HG02798 (cell line): Measurements from ENCODE around the gene CMKLR1.

Source experiments
- ATAC-seq: cut with Tn5 transposase; IDR thresholded peaks from one replicate; pipeline ENCODE4 v1.9.1; 2021; ENCODE audit warnings: mild to moderate bottlenecking; ENCODE audit not compliant: unreplicated experiment, poor library complexity

Gene CMKLR1

DNA sequence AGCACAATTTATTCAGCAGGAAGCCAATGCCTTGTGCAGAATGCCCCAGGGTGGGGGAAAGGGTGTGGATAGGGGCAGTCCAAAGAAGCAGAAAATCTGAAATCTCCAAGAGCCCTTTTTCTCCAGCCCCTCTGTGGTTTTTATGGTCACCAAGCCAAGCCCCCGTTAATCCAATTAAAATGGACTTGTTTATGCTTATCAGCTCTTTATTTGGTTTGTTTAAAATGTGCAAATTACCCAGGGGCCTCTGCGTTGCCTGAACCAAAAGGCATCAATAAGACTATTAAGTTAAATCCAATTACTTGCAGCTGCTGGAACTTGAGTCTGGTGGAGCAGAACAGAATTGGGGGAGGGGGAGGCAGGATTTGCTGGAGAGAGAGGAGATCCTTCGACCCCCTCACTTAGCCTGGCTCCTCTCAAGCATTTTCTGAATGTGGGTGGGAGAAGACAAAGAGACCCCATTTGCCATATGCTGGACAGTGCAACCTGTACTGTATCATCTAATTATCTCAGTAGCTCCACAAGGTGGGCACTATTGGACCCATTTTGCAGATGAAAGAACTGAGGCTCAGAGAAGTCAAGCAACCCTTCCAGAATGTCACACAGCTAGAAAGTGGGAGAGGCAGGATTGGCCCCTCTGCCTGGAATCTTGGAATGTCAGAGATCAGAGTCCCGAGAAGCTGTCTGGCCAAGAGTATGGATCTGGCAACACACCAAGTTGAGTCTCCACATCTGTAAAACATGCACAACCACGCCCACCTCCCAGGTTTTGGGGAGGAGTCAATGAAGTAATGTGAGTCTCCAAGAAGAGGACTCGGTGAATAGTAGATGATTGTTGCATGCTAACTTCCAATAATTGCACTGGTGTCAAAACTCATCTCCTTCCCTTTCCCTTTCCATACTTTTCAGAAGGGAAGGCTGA lies 66.9 kb downstream of the CMKLR1 start:
- no peak for ATAC-seq

DNA sequence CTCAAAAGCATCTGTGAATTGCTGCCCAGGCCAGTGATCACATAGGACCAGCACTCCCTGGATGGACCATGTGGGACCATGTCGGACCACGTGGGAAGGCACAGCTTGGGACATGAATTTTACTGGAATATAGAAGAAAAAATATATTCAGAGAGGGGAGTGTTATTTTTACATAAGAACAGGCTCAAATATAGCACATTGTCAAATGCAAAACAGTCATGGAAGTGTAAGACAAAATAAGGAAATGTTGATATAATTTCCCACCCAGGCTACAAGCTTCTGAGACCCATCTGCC lies 68.3 kb downstream of the CMKLR1 start:
- no peak for ATAC-seq

DNA sequence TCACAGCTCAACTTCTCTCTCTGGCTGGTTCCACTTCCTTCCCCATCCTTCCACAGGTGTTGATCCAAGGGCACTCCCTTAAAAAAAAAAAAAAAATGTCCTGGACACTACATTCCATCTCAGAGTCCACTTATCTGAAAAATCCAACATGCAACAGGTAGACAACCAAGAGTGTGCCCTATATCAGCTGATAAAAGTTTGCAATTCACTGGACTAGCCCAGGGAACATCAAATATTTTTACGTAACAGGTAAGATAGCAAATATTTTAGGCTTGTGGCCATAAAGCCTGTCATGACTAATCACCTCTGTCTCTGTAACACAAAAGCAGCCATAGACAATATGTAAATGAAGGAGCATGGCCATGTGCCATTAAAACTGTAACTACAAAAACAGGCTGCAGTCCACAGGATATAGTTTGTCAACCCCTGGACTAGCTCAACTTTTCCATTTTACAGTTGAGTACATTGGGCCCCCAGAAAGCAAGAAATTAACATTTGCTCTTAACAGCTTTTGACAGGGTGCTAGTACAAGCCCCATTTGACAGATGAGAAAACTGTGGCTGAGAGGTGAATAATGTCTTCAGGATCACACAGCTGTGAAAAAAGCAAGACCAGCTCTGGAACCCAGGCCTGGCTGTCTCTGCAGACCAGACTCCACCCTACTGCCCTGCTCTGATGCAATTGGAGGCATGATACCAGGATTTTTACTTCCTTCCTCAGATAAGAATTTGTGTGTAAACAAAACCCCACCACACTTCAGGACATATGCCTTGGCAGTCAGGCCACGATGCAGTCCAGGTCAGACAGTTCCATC lies 68.9 kb downstream of the CMKLR1 start:
- no peak for ATAC-seq

DNA sequence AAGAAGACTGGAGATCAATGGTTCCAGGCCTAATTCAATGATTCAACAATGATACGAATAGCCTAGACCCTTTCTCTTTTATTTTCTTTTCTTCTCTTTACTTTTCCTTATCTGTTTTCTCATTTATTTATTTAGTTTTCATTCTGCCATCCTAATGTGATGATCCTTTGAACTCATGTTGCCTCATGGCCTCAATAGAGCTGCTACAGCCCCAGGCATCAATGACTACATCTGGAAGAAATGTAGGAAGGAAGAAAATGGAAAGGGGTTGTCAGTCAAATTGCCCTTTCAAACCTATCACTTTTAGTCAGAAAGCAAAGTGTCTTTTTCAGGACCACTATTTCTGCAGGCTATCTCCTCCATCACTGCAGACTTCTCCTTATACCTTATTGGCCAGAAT lies 69.9 kb downstream of the CMKLR1 start:
- no peak for ATAC-seq

DNA sequence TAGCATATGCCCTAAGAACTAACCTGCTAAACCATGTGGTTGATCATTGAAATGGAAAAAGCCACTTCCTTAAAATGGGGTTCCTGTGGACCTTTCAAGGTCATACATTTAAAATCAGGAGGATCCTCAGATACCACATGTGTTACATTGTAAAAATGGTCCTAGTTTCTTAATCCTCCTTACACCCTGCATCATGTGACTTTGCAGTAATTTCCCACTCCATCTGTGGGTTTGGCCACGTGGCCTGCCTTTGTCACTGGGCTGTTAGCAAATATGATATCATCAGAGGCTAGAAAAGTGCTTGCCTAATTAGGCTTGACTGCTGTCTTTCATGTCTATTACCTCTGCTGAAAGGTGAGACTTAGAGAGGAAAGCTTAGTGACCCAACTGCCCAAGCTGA lies 70.7 kb downstream of the CMKLR1 start:
- no peak for ATAC-seq

DNA sequence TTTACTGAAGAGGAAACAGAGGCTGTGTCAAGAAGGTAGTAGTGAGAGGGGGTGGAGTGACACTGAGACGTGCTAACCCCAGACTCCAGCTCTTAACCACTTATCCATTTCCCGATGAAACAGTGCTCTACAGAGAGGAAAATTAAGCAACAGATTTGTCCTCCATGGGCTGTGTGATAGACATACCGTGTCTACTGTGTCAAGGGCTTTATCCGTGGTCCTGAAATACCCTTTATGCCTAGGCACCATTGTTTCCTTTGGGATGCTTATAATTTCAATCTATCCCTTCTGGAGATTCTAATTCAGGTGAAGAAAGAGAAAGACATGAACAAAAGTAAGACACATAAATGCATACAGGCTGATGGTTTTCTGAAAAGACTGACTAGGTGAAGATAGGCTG lies 71.7 kb downstream of the CMKLR1 start:
- ATAC-seq, result no peak

DNA sequence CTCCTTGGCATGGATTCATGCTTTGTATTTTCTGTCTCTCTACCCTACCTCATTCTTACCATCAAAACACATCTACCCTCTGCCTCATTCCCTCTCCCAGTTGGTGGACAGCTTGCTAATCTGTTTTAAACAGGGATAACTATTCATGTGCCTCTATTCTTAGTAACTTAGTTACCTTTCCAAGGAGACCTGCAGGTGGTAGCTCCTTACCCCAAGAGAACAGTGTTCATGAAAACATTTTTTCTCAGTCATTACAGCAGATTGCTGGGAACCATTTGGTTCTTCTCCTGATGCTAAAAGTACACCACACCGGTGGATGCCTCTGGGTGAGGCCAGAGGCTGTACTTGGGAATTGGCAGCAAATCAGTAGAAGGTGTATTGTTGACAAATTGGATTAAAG lies 73.0 kb downstream of the CMKLR1 start:
- no peak for ATAC-seq

DNA sequence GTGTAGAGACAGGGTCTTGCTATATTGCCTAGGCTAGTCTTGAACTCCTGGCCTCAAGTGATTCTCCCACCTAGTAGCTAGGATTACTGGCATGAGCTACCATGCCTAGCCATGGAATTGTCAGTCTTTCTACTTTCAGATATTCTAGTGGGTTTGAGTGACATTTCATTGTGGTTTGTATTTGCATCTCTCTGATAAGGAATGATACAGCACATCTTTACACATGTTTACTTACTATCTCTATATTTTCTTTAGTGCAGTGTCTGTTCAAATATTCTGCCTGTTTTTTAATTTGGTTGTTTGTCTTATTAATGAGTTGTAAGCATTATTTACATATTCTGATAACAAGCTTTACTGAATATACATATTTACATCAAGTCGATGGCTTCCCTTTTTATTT lies 73.6 kb downstream of the CMKLR1 start:
- ATAC-seq, result no peak

DNA sequence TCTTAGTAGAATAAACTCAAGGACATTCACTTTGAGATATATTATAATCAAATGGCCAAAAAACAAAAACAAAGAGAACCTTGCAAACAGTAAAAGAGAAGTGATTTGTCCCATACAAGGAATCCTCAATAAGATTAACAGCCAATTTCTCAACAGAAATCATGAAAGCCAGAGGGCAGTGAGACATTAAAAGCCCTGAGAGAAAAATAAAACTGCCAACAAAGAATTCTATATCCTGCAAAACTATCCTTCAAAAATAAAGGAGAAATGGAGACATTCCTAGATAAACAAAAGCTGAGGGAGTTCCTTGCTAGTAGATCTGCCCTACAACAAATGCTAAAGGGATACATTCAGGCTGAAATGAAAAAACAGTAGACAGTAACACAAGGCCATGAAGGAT lies 78.1 kb downstream of the CMKLR1 start:
- no peak for ATAC-seq

DNA sequence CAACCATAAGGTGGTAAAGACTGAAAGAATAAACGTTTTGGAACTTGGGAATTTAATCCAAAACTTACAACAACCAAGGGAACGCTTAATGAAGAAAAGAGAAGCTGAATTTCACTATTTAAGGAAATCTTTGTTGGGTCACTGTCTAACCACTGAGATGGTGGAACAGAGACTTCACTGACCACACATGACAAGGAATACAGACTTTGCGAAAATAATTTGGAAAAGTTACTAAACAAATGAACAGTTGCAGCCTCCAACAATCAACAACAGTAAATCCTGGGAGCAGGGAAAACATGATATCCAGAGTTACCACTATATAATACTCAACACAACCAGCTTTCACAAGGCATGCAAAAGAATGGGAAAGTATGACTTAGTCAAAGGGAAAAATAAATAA lies 79.1 kb downstream of the CMKLR1 start:
- ATAC-seq, result no peak

DNA sequence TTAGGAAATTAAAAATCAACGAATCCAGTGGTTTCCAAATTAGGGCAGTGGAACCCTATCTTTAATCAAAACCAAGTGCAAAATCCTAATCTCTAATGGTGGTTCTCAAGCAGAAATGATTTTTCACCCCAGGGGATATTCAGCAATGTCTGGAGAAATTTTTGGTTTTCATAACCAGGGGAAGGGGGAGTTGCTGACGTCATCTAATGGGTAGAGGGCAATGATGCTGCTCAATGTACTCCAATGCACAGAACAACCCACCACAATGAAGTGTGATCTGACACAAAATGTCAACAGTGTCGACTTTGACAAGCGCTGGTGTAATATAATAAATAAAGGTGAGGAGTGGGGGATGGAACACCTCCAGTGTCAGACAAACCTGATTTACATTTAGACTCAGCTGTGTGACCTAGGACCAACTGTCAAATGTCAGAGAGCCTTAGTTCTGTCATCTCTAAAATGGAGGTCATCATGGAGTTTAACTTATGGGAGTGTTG lies 81.5 kb downstream of the CMKLR1 start:
- ATAC-seq, result no peak

DNA sequence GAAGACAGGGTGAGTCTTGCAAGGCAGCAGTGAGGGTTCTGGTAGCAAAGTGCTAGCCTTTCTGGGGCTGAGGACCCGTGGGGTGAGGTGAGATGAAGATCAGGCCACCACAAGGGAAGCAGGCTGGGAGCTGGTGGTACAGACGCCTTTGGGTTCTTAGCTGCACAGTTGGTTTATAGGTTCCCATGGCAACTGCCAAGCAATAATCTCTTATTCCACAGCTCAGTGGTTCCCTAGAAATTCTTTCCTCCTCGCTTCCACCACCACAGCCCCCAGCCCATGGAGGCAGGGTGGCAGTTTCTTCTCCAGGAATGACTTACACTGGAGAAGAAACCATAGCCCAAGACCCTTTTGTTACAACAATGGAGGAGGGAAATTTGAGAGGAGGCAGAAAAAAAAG lies 82.1 kb downstream of the CMKLR1 start:
- ATAC-seq, result no peak

DNA sequence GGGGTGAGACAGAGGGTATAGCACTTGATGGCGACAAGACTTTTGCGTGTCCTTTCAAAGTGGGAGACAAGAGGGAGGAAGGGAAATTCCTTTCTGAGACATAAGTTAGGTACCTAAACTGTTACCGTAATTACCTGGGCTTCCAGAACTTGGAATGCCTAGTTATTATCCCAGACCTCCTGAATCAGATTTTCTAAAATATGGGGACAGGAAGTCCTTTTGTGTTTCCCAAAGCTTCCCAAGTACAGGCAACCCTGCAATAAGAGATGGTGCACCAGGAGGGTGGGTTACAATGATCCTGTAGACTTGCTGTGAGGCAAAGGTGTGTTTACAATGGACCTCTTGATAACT lies 83.9 kb downstream of the CMKLR1 start:
- no peak for ATAC-seq

DNA sequence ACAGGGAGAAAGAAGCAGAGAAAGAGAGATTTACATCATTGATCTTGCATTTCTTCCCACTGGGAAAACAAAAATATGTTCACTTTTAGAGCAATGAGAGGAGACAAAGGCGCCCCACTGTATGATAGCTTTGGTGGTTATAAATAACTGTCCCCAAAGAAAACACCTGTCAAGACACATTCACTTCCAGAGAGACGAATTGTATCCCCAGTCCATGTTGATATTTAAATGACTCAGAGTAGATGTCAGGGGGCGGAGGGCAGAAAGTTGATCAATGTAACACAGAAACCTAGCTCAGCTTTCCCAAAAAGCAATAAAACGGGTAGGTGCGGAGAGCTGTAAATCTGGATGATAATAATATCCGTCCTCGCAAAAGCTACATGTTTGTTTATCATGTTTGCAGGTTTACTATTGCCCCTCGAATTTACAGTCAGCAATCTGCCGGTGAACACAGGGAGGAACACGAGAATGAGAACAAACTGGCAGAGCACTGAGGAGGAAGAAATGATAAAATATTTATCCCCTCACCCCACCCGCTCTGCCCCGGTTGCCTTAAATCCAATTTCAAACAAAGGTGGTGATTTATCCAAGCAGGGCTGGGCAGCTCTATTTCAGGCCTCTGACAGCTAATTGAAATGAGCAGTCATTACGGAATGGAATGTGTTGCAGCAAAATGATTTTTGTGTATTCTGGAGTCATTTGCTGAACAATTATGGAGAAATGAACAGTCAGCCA lies 84.4 kb downstream of the CMKLR1 start:
- no peak for ATAC-seq

DNA sequence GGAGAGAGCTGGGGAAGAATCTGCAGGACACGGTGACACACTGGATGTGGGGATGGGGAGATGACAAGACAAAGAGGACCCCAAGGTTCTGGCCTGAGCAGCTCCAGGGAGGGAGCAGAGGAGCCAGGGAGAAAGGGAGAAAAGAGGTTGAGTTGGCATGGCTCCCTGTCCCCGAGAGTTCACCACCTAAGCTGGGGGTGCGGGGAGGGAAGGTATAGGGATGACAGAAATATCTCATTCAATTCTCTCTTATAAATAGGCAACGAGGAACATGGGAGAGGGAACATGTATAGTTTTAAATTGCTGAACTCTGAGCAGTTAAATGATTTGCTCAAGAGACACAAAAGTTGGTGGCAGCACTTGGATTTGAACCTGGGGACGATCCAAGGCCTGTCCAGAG lies 85.1 kb downstream of the CMKLR1 start:
- ATAC-seq, result no peak

DNA sequence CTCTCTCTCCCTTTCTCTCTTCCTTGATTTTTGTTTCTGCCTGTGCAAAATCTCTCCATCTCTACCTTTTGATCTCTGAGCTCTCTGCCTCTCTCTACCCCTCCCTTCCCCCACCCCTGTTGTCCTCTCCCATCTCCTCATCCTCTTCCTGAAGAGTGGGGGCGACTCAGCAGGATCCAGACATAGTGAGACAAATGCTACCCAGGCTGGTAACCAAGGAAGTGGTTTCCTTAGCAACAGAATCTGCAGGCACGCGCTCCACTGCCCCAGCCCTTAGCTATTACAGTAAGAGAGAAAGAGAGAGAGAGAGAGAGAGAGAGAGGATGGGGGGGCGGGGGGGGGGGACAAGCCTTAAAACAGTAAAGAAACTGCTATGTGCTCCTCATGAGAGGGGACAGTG lies 85.6 kb downstream of the CMKLR1 start:
- ATAC-seq, result no peak

DNA sequence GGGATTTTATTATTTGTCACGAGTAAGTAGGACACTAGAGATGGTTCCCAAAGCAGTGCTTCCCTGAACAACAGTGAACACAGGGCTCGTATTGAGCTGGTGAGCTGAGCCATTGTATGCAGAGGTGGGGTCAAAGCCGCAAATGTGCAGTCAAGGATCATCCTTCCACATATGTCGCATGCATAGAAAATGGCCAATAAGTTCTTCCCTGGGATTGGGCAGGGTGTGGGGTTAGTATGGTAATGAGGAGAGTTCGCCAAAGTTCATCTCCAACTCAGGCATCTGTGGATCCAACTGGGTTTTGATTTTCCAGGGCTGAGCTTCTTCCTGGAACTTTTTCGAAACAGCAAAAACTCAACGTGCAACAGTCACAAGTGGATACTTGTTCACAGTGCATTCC lies 86.6 kb downstream of the CMKLR1 start:
- ATAC-seq, result no peak

DNA sequence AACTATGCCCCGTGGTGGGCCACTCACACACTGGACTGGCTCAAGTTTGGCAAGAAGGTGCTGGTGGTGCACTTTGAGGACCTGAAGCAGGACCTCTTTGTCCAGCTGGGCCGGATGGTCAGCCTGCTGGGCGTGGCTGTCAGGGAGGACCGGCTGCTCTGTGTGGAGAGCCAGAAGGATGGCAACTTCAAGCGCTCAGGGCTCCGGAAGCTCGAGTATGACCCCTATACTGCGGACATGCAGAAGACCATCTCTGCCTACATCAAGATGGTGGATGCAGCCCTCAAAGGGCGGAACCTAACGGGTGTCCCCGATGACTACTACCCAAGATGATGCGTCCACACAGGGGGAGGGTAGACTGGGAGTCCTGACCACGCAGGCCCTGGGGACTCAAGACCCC lies 91.1 kb downstream of the CMKLR1 start:
- no peak for ATAC-seq

DNA sequence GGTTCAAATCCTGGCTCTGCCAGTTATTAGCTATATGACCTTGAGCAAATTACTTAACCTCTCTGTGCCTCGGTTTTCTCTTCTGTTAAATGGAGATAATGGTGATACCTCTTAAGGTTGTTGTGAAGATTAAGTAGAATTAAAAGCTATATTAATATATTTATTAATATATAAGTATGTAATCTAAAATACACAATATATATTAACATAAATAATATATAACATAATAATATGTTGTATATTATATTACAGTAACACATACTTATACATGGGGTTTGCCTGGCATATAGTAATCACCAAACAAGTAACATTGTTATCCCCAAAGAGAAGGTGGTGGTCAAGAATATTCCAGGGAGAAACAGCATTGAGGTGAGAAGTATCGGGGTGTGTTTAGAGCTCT lies 92.0 kb downstream of the CMKLR1 start:
- no peak for ATAC-seq

DNA sequence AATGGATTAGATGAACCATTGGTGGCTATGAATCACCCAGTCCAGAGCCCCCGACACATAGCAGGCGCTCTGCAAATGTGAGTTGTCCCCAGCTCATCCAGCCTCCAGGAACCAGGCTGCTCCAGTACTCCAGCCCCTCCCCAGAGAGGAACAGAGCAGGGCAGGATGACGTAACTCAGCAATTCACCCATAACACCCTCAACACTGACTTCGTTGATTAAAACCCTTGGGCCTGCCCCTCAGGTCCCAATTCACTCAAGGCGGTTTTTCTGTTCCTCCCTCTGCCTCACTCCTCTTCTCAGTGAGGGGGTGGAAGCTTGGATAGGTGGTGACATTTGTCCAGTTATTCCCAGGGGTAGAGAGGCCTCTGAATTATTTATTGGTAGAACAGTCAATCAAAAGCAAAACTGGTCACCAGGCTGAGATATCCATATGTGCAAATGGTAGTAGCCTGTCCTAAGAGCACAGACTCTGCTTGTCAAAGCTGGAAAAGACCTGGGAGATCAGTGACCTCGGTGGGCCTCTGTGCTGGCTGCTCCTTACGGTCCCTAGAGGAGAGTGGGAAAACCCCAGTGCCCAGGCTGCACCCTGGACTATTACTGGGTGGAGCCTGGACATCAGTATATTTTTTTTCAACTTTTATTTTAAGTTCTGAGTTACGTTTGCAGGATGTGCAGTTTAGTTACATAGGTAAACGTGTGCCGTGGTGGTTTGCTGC lies 97.0 kb downstream of the CMKLR1 start:
- no peak for ATAC-seq
